ENCODE data around the gene IMP4.

DNA sequence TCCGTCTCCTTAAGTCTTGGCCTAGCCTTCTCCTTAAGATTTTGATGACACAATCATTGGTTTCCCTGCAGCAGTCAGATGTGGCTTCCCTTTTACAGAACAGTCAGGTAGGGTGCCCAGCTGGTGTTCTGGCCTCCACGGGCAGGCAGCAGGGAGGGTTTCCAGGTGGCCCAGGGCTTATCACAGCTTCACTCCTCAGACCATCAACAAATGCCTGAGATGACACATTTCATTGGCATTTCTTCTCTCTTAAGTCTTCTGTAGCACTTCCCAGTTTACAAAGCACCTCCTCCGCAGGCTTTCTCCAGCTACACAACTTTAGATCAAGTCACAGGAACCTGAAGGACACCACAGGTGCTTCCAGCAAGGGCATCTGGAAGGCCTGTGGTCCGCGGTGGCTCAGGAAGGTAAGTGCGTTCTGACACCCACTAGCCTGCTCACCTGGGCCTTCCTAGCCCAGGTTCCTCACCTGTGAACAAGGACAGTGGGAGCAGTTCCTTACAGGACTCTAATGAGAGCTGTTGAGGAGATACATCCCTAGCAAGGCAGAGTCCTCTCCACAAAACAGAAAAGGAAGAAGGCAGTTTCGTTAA is 50.7 kb downstream of the IMP4 start:
- TF ChIP-seq CTCF (IDR thresholded peaks at IDR 0.05; ENCODE audit: extremely low read depth in 1 of 2, insufficient read depth in 1 of 2, low read depth in 1 of 2, low read length in 2 of 2), result no peak
- TF ChIP-seq, protein P1, sequence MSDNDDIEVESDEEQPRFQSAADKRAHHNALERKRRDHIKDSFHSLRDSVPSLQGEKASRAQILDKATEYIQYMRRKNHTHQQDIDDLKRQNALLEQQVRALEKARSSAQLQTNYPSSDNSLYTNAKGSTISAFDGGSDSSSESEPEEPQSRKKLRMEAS (IDR thresholded peaks at IDR 0.05; ENCODE audit: insufficient read depth, insufficient read length), result no peak
- no peak for TF ChIP-seq POLR2A (IDR thresholded peaks at IDR 0.05; ENCODE audit: low read depth, low read length)

All from endothelial cell of umbilical vein (primary cell).